Keratinocyte (primary cell): ENCODE measurements around the gene ULBP3. TPM values are rescaled to one million over a fixed set of nuclear protein-coding genes. Genes with fewer than 3 reads are reported as not detected.
A peak's percentile ranks its signal among the peaks of the same experiment; 100 is the strongest.

ENCODE experiments used
- DNase-seq: peaks from one replicate; pipeline ENCODE4 v3.0.0-alpha.2; 2011; ENCODE audit warnings: low read depth, missing footprints, low spot score
- FAIRE-seq: peaks from 2 replicates; lab custom pipeline; 2011; peaks lifted over from hg19 to GRCh38; lab: Jason Lieb, UNC
- H2AFZ ChIP-seq: 2 replicates; pipeline ENCODE4 v1.6.0; 2012; ENCODE audit warnings: low read length, control low read depth, inconsistent platforms; ENCODE audit not compliant: control insufficient read depth
- H3K27ac ChIP-seq: 2 replicates; pipeline ENCODE4 v1.5.1; 2011; ENCODE audit warnings: low read length; ENCODE audit not compliant: control insufficient read depth, insufficient read depth
- H3K27me3 ChIP-seq: 3 replicates; pipeline ENCODE4 v1.6.0; 2011; ENCODE audit warnings: low read length; ENCODE audit not compliant: control insufficient read depth, insufficient read depth; ENCODE audit errors: extremely low read depth
- H3K36me3 ChIP-seq, 2 experiments: 2 replicates in 1 of 2; 3 replicates in 1 of 2; pipeline ENCODE4 v1.5.1; 2011; ENCODE audit warnings: low read length in 2 of 2, mild to moderate bottlenecking in 1 of 2; ENCODE audit not compliant: control insufficient read depth in 2 of 2, insufficient read depth in 2 of 2; ENCODE audit errors: extremely low read depth in 1 of 2
- H3K4me1 ChIP-seq: 3 replicates; pipeline ENCODE4 v1.5.1; 2011; ENCODE audit warnings: low read length; ENCODE audit not compliant: control insufficient read depth, insufficient read depth; ENCODE audit errors: extremely low read depth
- H3K4me2 ChIP-seq: 3 replicates; pipeline ENCODE4 v1.6.0; 2011; ENCODE audit warnings: low read depth, low read length; ENCODE audit not compliant: control insufficient read depth, insufficient read depth; ENCODE audit errors: extremely low read depth
- H3K4me3 ChIP-seq, 3 experiments: fragments of 200-600 bp in 1 of 3; sonication (generic) in 1 of 3; 2 replicates in 2 of 3; 3 replicates in 1 of 3; pipeline ENCODE4 v1.5.1; 2011 to 2016; ENCODE audit warnings: low read length in 3 of 3, mild to moderate bottlenecking in 3 of 3, control low read depth in 2 of 3, inconsistent platforms in 1 of 3, low read depth in 1 of 3, mixed read lengths in 1 of 3, mixed run types in 1 of 3, moderate library complexity in 1 of 3; ENCODE audit not compliant: control insufficient read depth in 2 of 3, insufficient read depth in 2 of 3; ENCODE audit errors: extremely low read depth in 1 of 3
- H3K79me2 ChIP-seq: 2 replicates; pipeline ENCODE4 v1.6.0; 2012; ENCODE audit warnings: low read length; ENCODE audit not compliant: control insufficient read depth, insufficient read depth
- H3K9ac ChIP-seq: 3 replicates; pipeline ENCODE4 v1.6.0; 2011; ENCODE audit warnings: low read length; ENCODE audit not compliant: control insufficient read depth, insufficient read depth; ENCODE audit errors: extremely low read depth
- H3K9me1 ChIP-seq: 3 replicates; pipeline ENCODE4 v1.6.0; 2011; ENCODE audit warnings: low read length; ENCODE audit not compliant: control insufficient read depth, insufficient read depth; ENCODE audit errors: extremely low read depth
- H3K9me3 ChIP-seq: 2 replicates; pipeline ENCODE4 v1.5.1; 2012; ENCODE audit warnings: low read depth, low read length; ENCODE audit not compliant: control insufficient read depth
- H4K20me1 ChIP-seq: 3 replicates; pipeline ENCODE4 v1.6.0; 2011; ENCODE audit warnings: low read length; ENCODE audit not compliant: control insufficient read depth, insufficient read depth; ENCODE audit errors: extremely low read depth
- EZH2 ChIP-seq: IDR thresholded peaks from one replicate; pipeline ENCODE4 v1.6.1; 2012; ENCODE audit warnings: inconsistent platforms, mild to moderate bottlenecking, low read length, moderate library complexity
- dilution Hi-C: fragments of 300-500 bp; cut with MboI; formaldehyde crosslinking; loops from one replicate; pipeline ENCODE4 v1.7.0; 2020; ENCODE audit warnings: low sequenced_read_pairs; ENCODE audit not compliant: extremely low pct_ligation_motif_present
- polyA minus RNA-seq, 3 experiments: library from RNA; depleted of rRNA, polyadenylated mRNA; stranded (reverse); fragments of >200 nt; gene quantifications; 1 replicate in 1 of 3; 2 replicates in 1 of 3; 3 replicates in 1 of 3; pipeline ENCODE4 v1.2.3, GENCODE V29; 2011
- polyA plus RNA-seq, 5 experiments: library from polyadenylated mRNA; depleted of rRNA in 3 of 5; stranded (reverse) in 3 of 5; stranded (forward) in 1 of 5; unstranded in 1 of 5; fragments of >200 nt; gene quantifications; 1 replicate in 1 of 5; 2 replicates in 3 of 5; 3 replicates in 1 of 5; pipeline versions ENCODE4 v1.2.1 to v1.2.3, GENCODE V29; 2011 to 2012; ENCODE audit warnings: missing spikeins in 2 of 5, low read depth in 1 of 5, low replicate concordance in 1 of 5
- TF ChIP-seq, protein P1 (sequence below), 3 experiments: IDR thresholded peaks in 1 of 3; conservative IDR thresholded peaks in 1 of 3; optimal IDR thresholded peaks in 1 of 3; 2 replicates in 2 of 3; 3 replicates in 1 of 3; pipeline versions ENCODE3 to v1.5.1; 2011; ENCODE audit warnings: low read length in 3 of 3, mild to moderate bottlenecking in 3 of 3, moderate library complexity in 2 of 3, control low read depth in 1 of 3, inconsistent platforms in 1 of 3; ENCODE audit not compliant: insufficient read depth in 2 of 3; ENCODE audit errors: extremely low read depth in 1 of 3

ULBP3 gene
- polyA plus RNA-seq (7.4 to 16.6 TPM (median 9.8 TPM) in 3 replicates), polyA minus RNA-seq (10.1 to 21.3 TPM (median 18.9 TPM) in 3 replicates)
- polyA plus RNA-seq (2011; ENCODE audit: low read depth), result 2.2 TPM
- polyA plus RNA-seq (2011; cell fraction: cytosol; rRNA removed), result 4.7 and 5.0 TPM in 2 replicates
- 13.0 and 15.6 TPM in 2 replicates for polyA plus RNA-seq (2011; cell fraction: nucleus; rRNA removed)
- polyA plus RNA-seq (2012; ENCODE audit: low replicate concordance), result 2.4 and 8.6 TPM in 2 replicates
- polyA minus RNA-seq (2011; cell fraction: cytosol; rRNA and poly(A)+ RNA removed), result 12.5 TPM
- 11.2 and 11.3 TPM in 2 replicates for polyA minus RNA-seq (2011; cell fraction: nucleus; rRNA and poly(A)+ RNA removed)

DNA sequence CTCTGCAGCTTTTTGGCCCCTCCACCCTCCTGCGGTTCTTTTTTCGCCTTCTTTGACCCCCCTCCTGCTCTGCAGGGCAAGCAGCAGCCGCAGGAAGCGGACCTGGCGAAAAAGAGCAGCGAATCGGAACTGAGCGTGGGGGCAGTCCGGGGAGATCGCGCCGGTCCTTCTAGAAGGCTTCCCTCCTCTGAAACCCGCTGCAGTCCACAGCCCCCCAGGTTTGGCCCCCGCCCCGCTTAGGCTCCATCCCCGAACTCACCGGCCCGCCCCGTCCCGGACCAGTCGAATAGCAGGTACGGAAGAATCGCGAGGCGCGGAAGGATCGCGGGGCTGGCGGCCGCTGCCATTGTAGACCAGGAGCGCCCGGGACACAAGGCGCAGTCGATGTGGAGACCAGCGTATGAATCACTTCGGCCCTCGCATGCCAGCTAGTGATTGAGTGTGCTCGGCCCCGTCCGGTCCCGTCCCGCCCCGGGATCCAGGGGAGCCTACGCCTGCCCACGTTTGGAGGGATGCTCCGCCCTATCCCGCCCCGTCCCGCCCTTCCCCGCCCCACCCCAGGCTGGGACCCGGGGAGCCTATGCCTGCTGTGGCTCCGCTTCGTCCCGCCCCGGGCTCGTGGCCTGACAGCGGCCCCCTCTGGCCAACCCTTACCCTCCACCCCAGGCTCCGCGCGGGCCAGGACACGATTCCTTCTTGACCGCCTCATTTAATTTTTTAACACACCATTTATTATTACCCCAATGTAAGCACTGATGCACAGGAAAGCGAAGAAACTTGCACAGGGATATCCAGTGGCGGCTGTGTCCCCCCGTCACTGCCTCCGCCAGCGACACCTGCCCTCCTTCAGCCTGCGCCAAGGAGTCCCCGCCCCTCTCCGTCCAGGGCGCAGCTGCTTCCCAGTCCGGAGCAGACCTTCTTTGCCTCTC is at the start of gene ULBP3:
Gene ULBP3, minus strand, starts transcription at position 402 of the 929 bp plus-strand sequence. Its CDS starts 55 bp downstream, at position 347.
- Histone ChIP-seq H3K9ac (peak within 1 kb of the TSS; percentile 74), H2AFZ (peak within 1 kb of the TSS; percentile 70), H3K9me1 (peaks cover 2% of the 10 kb centered on the region), H3K36me3 (peaks cover 3 to 6% of the 10 kb centered on the region in 2 experiments), H3K4me1 (peaks cover 16% of the 10 kb centered on the region), H3K27ac (peak within 1 kb of the TSS; percentile 36), H3K27me3 (no peaks in the 10 kb centered on the region), H3K9me3 (no peaks in the 10 kb centered on the region), H3K79me2 (no peaks in the 10 kb centered on the region), H4K20me1 (no peaks in the 10 kb centered on the region), H3K4me2 (peak within 1 kb of the TSS; percentile 83), H3K4me3 (peak within 1 kb of the TSS; percentile 67 to 76 (median 68))
- no peak for TF ChIP-seq EZH2
- TF ChIP-seq, protein P1, sequence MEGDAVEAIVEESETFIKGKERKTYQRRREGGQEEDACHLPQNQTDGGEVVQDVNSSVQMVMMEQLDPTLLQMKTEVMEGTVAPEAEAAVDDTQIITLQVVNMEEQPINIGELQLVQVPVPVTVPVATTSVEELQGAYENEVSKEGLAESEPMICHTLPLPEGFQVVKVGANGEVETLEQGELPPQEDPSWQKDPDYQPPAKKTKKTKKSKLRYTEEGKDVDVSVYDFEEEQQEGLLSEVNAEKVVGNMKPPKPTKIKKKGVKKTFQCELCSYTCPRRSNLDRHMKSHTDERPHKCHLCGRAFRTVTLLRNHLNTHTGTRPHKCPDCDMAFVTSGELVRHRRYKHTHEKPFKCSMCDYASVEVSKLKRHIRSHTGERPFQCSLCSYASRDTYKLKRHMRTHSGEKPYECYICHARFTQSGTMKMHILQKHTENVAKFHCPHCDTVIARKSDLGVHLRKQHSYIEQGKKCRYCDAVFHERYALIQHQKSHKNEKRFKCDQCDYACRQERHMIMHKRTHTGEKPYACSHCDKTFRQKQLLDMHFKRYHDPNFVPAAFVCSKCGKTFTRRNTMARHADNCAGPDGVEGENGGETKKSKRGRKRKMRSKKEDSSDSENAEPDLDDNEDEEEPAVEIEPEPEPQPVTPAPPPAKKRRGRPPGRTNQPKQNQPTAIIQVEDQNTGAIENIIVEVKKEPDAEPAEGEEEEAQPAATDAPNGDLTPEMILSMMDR (optimal IDR thresholded peaks at IDR 0.05 in 1 of 3, IDR thresholded peaks at IDR 0.05 in 1 of 3, conservative IDR thresholded peaks at IDR 0.05 in 1 of 3; ENCODE audit: extremely low read depth in 1 of 3, insufficient read depth in 2 of 3, low read length in 3 of 3), result peak in 2 of 3 experiments; percentile 46 to 70
- dilution Hi-C loops, result no loop called here
- FAIRE-seq, result no peak
- peak; percentile 57 for DNase-seq

DNA sequence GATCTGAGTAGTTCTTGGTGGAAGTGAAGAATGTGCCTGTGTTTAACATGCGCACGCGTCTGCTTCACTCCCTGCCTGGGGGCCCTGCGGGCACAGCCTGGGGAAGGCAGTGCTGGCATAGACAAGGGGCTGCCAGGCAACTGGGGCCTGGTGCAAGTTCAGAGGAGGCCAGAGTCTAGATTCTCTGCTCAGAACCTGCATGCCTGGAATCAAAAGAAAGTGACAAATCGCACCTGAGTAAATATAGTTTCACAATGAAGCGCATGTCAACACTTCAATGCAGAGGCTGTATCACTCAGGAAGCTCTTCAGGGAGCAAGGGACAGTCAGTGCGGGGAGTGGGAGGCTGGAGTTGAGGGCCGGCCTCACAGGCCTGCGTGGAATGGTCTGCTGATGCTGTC is 49.7 kb upstream of the ULBP3 start:
- Histone ChIP-seq H3K9ac (no peak overlapping the region), H3K9me1 (no peaks in the 10 kb centered on the region), H3K27me3 (no peaks in the 10 kb centered on the region), H3K4me2 (no peak overlapping the region), H3K9me3 (no peaks in the 10 kb centered on the region), H2AFZ (no peak overlapping the region), H3K79me2 (no peaks in the 10 kb centered on the region), H3K27ac (no peak overlapping the region), H3K36me3 (no peaks in the 10 kb centered on the region), H3K4me3 (no peak overlapping the region), H4K20me1 (no peaks in the 10 kb centered on the region), H3K4me1 (peaks cover 6% of the 10 kb centered on the region)
- DNase-seq (no peak), FAIRE-seq (no peak)
- no peak for TF ChIP-seq EZH2
- TF ChIP-seq, protein P1 (optimal IDR thresholded peaks at IDR 0.05 in 1 of 3, IDR thresholded peaks at IDR 0.05 in 1 of 3, conservative IDR thresholded peaks at IDR 0.05 in 1 of 3; ENCODE audit: extremely low read depth in 1 of 3, insufficient read depth in 2 of 3, low read length in 3 of 3), result no peak
- dilution Hi-C loops, result no loop called here
